Subcutaneous adipose tissue (tissue), 4 donors: ENCODE results near the gene PFDN4. TPM values are rescaled to one million over a fixed set of nuclear protein-coding genes. Genes with fewer than 3 reads are reported as not detected.

ENCODE experiments used
- CTCF ChIP-seq: fragments of 450-650 bp; IDR thresholded peaks from one replicate; pipeline ENCODE4 v1.5.1; 2016; ENCODE audit warnings: low read depth, mild to moderate bottlenecking, control low read depth, antibody characterized with exemption, moderate library complexity
- total RNA-seq, 4 donors: library from RNA; depleted of rRNA; stranded (reverse); fragments of >200 nt; gene quantifications; one replicate each; pipeline ENCODE4 v1.1.0, GENCODE V29; 2016

PFDN4 gene
- total RNA-seq, 4 donors from 2014 or later: 53.9 to 127 (median 69.5) TPM

GRCh38 chr20:54212226-54212625, 4.3 kb downstream of the PFDN4 start:
- no peak for TF ChIP-seq CTCF

GRCh38 chr20:54212871-54213270, 5.0 kb downstream of the PFDN4 start:
- TF ChIP-seq CTCF: no peak

- TF ChIP-seq CTCF: no peak
Observed at GRCh38 chr20:54214566-54214965, 6.7 kb downstream of the PFDN4 start.

- no peak for TF ChIP-seq CTCF
Observed at GRCh38 chr20:54215157-54215789, 7.4 kb downstream of the PFDN4 start.

- no peak for TF ChIP-seq CTCF
Observed at GRCh38 chr20:54217762-54218161, 9.9 kb downstream of the PFDN4 start.

GRCh38 chr20:54218470-54218869, 10.6 kb downstream of the PFDN4 start:
- TF ChIP-seq CTCF: no peak

- TF ChIP-seq CTCF: no peak
Observed at GRCh38 chr20:54219751-54220426, 12.0 kb downstream of the PFDN4 start.
